Measurements from ENCODE around the gene ZNF761. TPM values are rescaled to one million over a fixed set of nuclear protein-coding genes. Genes with fewer than 3 reads are reported as not detected.
A peak's percentile ranks its signal among the peaks of the same experiment; 100 is the strongest.
"Not testable (repeated sequence)": the region's sequence is repeated elsewhere in the genome, so short reads cannot be mapped to it uniquely, and the experiment has no call there.

Gene ZNF761
- total and polyA plus RNA-seq, 2 of the 13 experiments (the other 11 are each of a cell fraction or from before 2014, with no cell fraction given) = 11.6 to 16.2 TPM

DNA sequence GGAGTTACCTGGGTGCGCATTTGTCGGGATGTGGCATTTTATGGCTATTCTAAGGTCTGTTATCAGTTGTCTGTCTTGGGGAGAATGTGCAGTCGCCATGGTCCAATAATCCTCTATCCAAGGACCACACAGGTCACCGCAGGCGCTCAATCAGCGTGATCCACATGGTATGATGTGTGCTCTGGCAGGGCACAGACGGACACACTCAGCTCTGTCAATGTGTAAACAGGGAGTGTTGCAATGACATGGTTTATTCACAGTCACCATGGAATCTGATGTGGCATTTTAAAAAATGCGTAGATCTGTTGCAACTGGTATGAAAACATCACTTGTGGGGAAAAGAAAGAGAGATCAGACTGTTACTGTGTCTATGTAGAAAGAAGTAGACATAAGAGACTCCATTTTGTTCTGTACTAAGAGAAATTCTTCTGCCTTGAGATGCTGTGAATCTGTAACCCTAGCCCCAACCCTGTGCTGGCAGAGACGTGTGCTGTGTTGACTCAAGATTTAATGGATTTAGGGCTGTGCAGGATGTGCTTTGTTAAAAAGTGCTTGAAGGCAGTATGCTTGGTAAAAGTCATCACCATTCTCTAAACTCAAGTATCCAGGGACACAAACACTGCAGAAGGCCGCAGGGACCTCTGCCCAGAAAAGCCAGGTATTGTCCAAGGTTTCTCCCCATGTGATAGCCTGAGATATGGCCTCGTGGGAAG is 65.7 kb downstream of the ZNF761 start (continued):
- not testable (repeated sequence) for TF ChIP-seq LCORL (IDR thresholded peaks at IDR 0.05); CREB1 (CRISPR knock-in tag; IDR thresholded peaks at IDR 0.05); SOX6 (IDR thresholded peaks at IDR 0.05)
- TF ChIP-seq LCORL (CRISPR knock-in tag; IDR thresholded peaks at IDR 0.05) (peak; percentile 66), SMAD3 (CRISPR knock-in tag; IDR thresholded peaks at IDR 0.05) (peak; percentile 28; the same call in 1 of the 2 replicates), ZNF644 (CRISPR knock-in tag; IDR thresholded peaks at IDR 0.05; ENCODE audit: low read depth) (peak; percentile 52; the same call in 1 of the 2 replicates), ATF4 (CRISPR knock-in tag; IDR thresholded peaks at IDR 0.05) (peak in 1 of 2 experiments; percentile 84; a peak in 2 of 4 replicates), FOXO1 (CRISPR knock-in tag; IDR thresholded peaks at IDR 0.05) (peak; percentile 89), SAP130 (CRISPR knock-in tag; IDR thresholded peaks at IDR 0.05; ENCODE audit: low read depth) (peak; percentile 87), ARID4A (CRISPR knock-in tag; IDR thresholded peaks at IDR 0.05; ENCODE audit: borderline replicate concordance) (peak; percentile 35; the same call in 1 of the 2 replicates), DRAP1 (CRISPR knock-in tag; IDR thresholded peaks at IDR 0.05) (peak; percentile 41; the same call in 1 of the 2 replicates), ZNF264 (CRISPR knock-in tag; IDR thresholded peaks at IDR 0.05) (0 out of 2 replicates have a peak, but pooled peaks have one; percentile 63), IKZF5 (CRISPR knock-in tag; IDR thresholded peaks at IDR 0.05) (peak; percentile 44; the same call in 1 of the 2 replicates), CREB1 (IDR thresholded peaks at IDR 0.05) (peak; percentile 62; the same call in 1 of the 2 replicates), ZBTB43 (CRISPR knock-in tag; conservative IDR thresholded peaks at IDR 0.05) (peak; percentile 96), NR2C2 (CRISPR knock-in tag; IDR thresholded peaks at IDR 0.05; ENCODE audit: borderline replicate concordance) (peak; percentile 51; the same call in 1 of the 2 replicates), ZFP1 (CRISPR knock-in tag; IDR thresholded peaks at IDR 0.05) (0 out of 2 replicates have a peak, but pooled peaks have one; percentile 38), RXRB (CRISPR knock-in tag; IDR thresholded peaks at IDR 0.05; ENCODE audit: borderline replicate concordance) (peak; percentile 75), IRF2 (CRISPR knock-in tag; IDR thresholded peaks at IDR 0.05) (peak; percentile 62; the same call in 1 of the 2 replicates), SOX6 (CRISPR knock-in tag; IDR thresholded peaks at IDR 0.05) (peak; percentile 68)
- TF ChIP-seq, protein P1, sequence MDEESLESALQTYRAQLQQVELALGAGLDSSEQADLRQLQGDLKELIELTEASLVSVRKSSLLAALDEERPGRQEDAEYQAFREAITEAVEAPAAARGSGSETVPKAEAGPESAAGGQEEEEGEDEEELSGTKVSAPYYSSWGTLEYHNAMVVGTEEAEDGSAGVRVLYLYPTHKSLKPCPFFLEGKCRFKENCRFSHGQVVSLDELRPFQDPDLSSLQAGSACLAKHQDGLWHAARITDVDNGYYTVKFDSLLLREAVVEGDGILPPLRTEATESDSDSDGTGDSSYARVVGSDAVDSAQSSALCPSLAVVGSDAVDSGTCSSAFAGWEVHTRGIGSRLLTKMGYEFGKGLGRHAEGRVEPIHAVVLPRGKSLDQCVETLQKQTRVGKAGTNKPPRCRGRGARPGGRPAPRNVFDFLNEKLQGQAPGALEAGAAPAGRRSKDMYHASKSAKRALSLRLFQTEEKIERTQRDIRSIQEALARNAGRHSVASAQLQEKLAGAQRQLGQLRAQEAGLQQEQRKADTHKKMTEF (CRISPR knock-in tag; IDR thresholded peaks at IDR 0.05) = 0 out of 2 replicates have a peak, but pooled peaks have one; percentile 35

Measured in HepG2 (cell line).